22Rv1 (cell line): ENCODE measurements around the gene MS4A13.

Experiments used
- H3K27ac ChIP-seq: fragments of 450-650 bp; 2 replicates; pipeline ENCODE4 v1.5.1; 2017
- CTCF ChIP-seq: fragments of 450-650 bp; IDR thresholded peaks from 2 replicates; pipeline ENCODE4 v1.5.1; 2017; ENCODE audit warnings: mild to moderate bottlenecking
- ZFX ChIP-seq: fragments of 450-650 bp; IDR thresholded peaks from 2 replicates; pipeline ENCODE4 v1.6.1; 2017; ENCODE audit warnings: antibody characterized with exemption, borderline replicate concordance

MS4A13 gene

DNA sequence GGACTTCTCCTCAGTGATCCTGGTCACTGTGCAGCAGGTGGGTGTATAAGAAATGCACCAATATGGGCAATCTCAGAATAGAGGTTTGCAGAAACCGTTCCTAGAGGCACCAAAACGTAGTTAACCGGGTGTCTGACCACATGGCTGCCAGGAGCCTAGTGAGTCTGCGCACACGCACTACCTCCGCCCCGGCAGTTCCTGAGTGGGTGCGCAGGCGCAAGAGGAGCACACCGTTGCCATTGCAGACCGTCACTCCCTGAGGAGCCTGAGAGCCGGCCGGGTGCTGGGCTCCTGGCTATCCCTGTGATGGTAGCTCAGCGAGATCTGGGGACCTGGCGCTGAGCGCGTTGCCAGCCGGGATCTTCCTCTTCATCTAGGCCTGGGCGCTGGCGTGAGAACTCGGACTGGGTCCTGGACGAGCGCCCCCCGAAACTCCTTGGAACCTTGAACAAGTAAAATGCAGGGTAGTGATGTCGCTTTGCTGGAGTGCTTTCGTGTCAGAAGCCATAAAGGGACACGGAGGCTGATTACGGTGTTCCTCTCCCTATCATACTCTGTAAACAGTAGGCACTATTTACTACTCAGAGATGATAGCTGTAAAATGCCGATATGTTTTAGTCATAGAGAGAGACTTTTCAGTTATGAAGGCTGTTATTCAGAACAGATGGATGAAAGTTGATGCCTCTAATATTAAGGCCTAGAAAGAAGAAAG lies at the start of gene MS4A13:
MS4A13 (plus strand) TSS at position 249 of the 712 bp plus-strand sequence. CDS start 2,692 bp downstream, outside the sequence.
- no peak for TF ChIP-seq CTCF
- no peak for TF ChIP-seq ZFX
- no peak within 1 kb of the TSS for H3K27ac ChIP-seq

- no peak overlapping the region for H3K27ac ChIP-seq
- TF ChIP-seq ZFX = no peak
- no peak for TF ChIP-seq CTCF
Measured at GRCh38 chr11:60468829-60469228, 46.4 kb upstream of the MS4A13 start.

- TF ChIP-seq CTCF (0 out of 2 replicates have a peak, but pooled peaks have one; percentile 12), ZFX (no peak)
- no peak overlapping the region for H3K27ac ChIP-seq
Measured at GRCh38 chr11:60469723-60470122, 45.5 kb upstream of the MS4A13 start.

DNA sequence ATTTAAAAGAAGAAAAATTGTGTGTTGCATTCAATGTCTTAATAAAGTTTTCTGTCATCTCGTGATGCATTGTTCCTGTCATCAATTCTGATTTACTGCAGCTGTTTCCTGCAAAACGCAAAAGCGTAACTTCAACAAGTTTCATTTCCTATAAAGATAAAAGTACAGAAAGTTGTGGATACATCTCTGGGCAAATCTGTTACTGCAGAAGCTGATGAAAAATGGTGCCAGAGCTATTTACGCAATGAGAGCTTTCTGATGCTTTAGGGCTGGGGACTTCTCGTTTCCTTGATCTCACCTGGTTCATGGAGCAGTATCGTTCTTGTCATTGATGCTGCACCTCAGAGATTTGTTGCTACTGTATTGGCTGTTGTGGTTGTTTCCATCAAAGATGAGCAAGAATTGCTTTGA lies 38.2 kb upstream of the MS4A13 start:
- TF ChIP-seq CTCF (no peak), ZFX (no peak)
- H3K27ac ChIP-seq = no peak overlapping the region

DNA sequence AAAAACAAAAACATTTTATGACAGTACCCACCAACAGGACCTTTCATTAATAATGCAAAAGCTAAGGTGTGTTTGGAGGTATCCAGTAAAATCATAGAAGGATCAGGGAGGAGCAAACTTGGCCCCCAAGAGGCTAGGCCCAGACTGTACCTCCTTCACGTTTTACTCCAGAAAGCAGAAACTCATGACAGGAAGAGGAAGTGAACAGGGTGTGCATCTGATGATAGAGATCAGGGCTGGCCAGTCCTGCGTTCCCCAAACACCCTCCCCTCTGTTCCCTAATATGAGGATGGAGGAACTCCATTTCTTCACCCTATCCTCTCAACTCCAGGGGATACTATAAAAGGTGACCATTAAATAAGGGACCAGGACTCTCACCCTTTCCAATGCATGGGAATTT lies 32.8 kb upstream of the MS4A13 start:
- H3K27ac ChIP-seq = no peak overlapping the region
- TF ChIP-seq ZFX = no peak
- TF ChIP-seq CTCF = no peak

DNA sequence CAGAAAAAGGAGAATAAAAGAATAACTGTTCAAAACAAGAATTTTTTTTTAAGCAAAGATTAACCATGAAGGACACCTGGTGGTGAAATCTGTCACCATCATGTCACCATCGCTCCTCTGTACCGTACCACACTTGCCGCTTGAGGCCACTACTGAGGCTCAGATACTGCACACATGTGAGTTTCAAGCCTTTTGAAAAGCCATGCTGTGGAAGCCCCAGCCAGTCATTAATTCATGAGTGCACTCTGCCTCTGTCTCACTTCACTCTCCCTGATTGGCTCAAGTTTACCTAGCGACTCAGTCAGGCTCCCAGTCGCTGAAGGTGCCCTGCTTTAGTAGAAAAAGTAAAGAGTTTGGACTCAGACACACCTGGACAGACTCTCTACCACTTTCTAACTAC lies 29.2 kb upstream of the MS4A13 start:
- TF ChIP-seq ZFX (no peak), CTCF (peak; percentile 86)
- no peak overlapping the region for H3K27ac ChIP-seq

DNA sequence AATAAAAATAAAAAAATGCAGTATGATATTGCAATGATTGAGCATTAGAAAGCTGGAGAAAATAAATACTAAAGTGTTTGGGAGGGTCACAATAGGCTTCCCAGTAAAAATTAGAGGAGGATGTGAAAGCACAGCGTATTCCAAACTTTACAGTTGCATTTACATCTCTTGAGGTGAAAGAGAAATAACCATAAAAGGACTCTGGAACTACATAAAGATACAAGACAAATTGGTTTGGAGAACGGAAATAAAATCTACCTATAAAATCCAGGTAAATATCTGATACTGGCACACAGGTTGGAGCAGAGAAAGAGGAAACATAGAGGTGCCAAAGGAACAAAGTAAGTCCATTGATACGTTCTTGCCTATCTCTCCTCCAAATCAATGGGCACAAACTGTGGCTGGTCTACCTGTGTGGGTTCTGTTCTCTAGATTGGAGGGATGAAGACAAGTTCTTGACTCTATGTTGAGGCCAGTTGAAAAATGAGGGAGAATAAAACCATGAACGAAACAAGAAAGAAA lies 22.6 kb upstream of the MS4A13 start, which contains the start of gene MS4A12:
MS4A12 (plus strand) TSS at position 291 of the 522 bp plus-strand sequence. CDS start 4,541 bp downstream, outside the sequence.
- no peak within 1 kb of the TSS for H3K27ac ChIP-seq

More for the DNA sequence above, 22.6 kb upstream of the MS4A13 start, which contains the start of gene MS4A12:
- TF ChIP-seq ZFX (no peak), CTCF (no peak)
